ENCODE measurements around the gene ATF4.

ATF4 gene

GRCh38 chr22:39490135-39490798 is 30.1 kb upstream of the ATF4 start:
- TF ChIP-seq PPARA (CRISPR knock-in tag; IDR thresholded peaks at IDR 0.05; ENCODE audit: borderline replicate concordance) (no peak), OSR1 (CRISPR knock-in tag; IDR thresholded peaks at IDR 0.05) (no peak), BACH2 (CRISPR knock-in tag; IDR thresholded peaks at IDR 0.05; ENCODE audit: borderline replicate concordance) (no peak), ZNF8 (CRISPR knock-in tag; IDR thresholded peaks at IDR 0.05) (no peak), SNAI2 (CRISPR knock-in tag; IDR thresholded peaks at IDR 0.05) (no peak), ZC3H10 (CRISPR knock-in tag; IDR thresholded peaks at IDR 0.05) (no peak), CREB5 (CRISPR knock-in tag; IDR thresholded peaks at IDR 0.05; ENCODE audit: low read depth) (no peak), ESRRG (CRISPR knock-in tag; IDR thresholded peaks at IDR 0.05) (no peak)
- ATAC-seq = peak; percentile 96

- TF ChIP-seq ARNTL (CRISPR knock-in tag; IDR thresholded peaks at IDR 0.05; ENCODE audit: borderline replicate concordance, low read depth) (no peak), SNAI2 (CRISPR knock-in tag; IDR thresholded peaks at IDR 0.05) (no peak), BACH2 (CRISPR knock-in tag; IDR thresholded peaks at IDR 0.05; ENCODE audit: borderline replicate concordance) (no peak), CREB5 (CRISPR knock-in tag; IDR thresholded peaks at IDR 0.05; ENCODE audit: low read depth) (no peak), POU6F1 (CRISPR knock-in tag; IDR thresholded peaks at IDR 0.05; ENCODE audit: borderline replicate concordance, low read depth) (no peak), CSRNP3 (CRISPR knock-in tag; IDR thresholded peaks at IDR 0.05) (no peak), ESRRG (CRISPR knock-in tag; IDR thresholded peaks at IDR 0.05) (no peak), ZFP3 (CRISPR knock-in tag; IDR thresholded peaks at IDR 0.05) (no peak), ISL1 (CRISPR knock-in tag; IDR thresholded peaks at IDR 0.05) (no peak), TSHZ2 (CRISPR knock-in tag; IDR thresholded peaks at IDR 0.05) (no peak), ZNF565 (CRISPR knock-in tag; conservative IDR thresholded peaks at IDR 0.05; ENCODE audit: low read depth) (no peak), CSDC2 (CRISPR knock-in tag; IDR thresholded peaks at IDR 0.05) (no peak), ZNF70 (CRISPR knock-in tag; IDR thresholded peaks at IDR 0.05) (no peak), ZFP30 (CRISPR knock-in tag; IDR thresholded peaks at IDR 0.05) (no peak), GLIS3 (CRISPR knock-in tag; IDR thresholded peaks at IDR 0.05) (no peak), TOX (CRISPR knock-in tag; IDR thresholded peaks at IDR 0.05; ENCODE audit: borderline replicate concordance) (no peak), ZC3H10 (CRISPR knock-in tag; IDR thresholded peaks at IDR 0.05) (no peak), RARB (CRISPR knock-in tag; IDR thresholded peaks at IDR 0.05) (no peak), OSR1 (CRISPR knock-in tag; IDR thresholded peaks at IDR 0.05) (no peak)
- no peak for ATAC-seq
Measured at GRCh38 chr22:39490966-39491680, 29.2 kb upstream of the ATF4 start.

- ATAC-seq = no peak
- TF ChIP-seq CREB5 (CRISPR knock-in tag; IDR thresholded peaks at IDR 0.05; ENCODE audit: low read depth) (no peak), BACH2 (CRISPR knock-in tag; IDR thresholded peaks at IDR 0.05; ENCODE audit: borderline replicate concordance) (no peak), TSHZ2 (CRISPR knock-in tag; IDR thresholded peaks at IDR 0.05) (no peak), ZNF70 (CRISPR knock-in tag; IDR thresholded peaks at IDR 0.05) (no peak), ESRRG (CRISPR knock-in tag; IDR thresholded peaks at IDR 0.05) (no peak), SNAI2 (CRISPR knock-in tag; IDR thresholded peaks at IDR 0.05) (no peak), ISL1 (CRISPR knock-in tag; IDR thresholded peaks at IDR 0.05) (no peak), OSR1 (CRISPR knock-in tag; IDR thresholded peaks at IDR 0.05) (no peak)
Measured at GRCh38 chr22:39491696-39492095, 28.7 kb upstream of the ATF4 start.
